OCI-LY1 (cell line): ENCODE data around the gene PARD6B.

Experiments
- EZH2 ChIP-seq: fragments of 200-600 bp; sonication (generic), shearing (Covaris generic); IDR thresholded peaks from 2 replicates; pipeline ENCODE4 v1.8.0; 2017; ENCODE audit warnings: borderline replicate concordance, mixed run types, mild to moderate bottlenecking, antibody characterized with exemption, low read length, moderate library complexity, mixed read lengths
- TF ChIP-seq, protein P1 (sequence below): fragments of 200-600 bp; sonication (generic), shearing (Covaris generic); IDR thresholded peaks from 2 replicates; pipeline ENCODE4 v1.5.1; 2017; ENCODE audit warnings: mild to moderate bottlenecking, antibody characterized with exemption, low read length, moderate library complexity, mixed read lengths

DNA sequence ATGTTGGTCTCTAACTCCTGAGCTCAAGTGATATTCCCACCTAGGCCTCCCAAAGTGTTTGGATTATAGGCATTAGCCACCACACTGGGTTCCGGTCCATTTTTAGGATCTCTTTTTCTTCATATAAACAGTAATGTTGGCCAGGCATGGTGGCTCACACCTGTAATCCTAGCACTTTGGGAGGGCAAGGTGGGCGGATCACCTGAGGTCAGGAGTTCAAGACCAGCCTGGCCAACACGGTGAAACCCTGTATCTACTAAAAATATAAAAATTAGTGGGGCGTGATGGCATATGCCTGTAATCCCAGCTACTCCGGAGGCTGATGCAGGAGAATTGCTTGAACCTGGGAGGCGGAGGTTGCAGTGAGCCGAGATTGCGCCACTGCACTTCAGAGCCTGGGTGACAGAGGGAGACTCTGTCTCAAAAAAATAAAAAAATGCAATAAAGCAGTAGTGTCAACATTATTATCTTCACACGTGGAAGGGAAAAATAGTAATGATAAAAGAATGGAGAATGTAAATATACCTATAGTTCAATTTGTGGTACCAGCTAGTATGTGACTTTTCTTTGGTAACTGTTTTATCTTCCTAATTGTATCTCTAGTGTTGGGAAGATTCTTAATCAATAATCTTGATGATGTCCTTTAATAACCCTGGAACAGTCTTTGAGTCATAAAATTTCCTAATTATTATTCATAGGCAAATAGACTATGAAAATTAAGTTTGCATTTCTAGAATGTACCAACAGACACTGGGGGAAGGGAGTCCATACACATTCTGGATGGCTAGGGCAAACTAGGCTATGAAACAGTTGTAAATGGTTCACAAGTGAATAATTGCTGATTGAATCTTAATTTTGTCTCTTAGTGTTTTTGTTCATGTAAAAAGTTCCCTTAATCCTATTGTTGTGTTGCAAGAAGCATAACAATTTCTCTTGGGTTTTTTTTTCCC lies 3.6 kb downstream of the PARD6B start:
- TF ChIP-seq, protein P1, sequence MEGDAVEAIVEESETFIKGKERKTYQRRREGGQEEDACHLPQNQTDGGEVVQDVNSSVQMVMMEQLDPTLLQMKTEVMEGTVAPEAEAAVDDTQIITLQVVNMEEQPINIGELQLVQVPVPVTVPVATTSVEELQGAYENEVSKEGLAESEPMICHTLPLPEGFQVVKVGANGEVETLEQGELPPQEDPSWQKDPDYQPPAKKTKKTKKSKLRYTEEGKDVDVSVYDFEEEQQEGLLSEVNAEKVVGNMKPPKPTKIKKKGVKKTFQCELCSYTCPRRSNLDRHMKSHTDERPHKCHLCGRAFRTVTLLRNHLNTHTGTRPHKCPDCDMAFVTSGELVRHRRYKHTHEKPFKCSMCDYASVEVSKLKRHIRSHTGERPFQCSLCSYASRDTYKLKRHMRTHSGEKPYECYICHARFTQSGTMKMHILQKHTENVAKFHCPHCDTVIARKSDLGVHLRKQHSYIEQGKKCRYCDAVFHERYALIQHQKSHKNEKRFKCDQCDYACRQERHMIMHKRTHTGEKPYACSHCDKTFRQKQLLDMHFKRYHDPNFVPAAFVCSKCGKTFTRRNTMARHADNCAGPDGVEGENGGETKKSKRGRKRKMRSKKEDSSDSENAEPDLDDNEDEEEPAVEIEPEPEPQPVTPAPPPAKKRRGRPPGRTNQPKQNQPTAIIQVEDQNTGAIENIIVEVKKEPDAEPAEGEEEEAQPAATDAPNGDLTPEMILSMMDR = no peak
- no peak for TF ChIP-seq EZH2
